Measurements from ENCODE around the gene KLHL40. TPM values are rescaled to one million over a fixed set of nuclear protein-coding genes. Genes with fewer than 3 reads are reported as not detected.
A peak's percentile ranks its signal among the peaks of the same experiment; 100 is the strongest.

Gene KLHL40
- total and polyA plus RNA-seq, 9 of the 15 experiments (the other 6 are each of a cell fraction or from before 2014, with no cell fraction given): not detected

- TF ChIP-seq ZNF398 (CRISPR knock-in tag; IDR thresholded peaks at IDR 0.05): no peak
- TF ChIP-seq PRPF4 (IDR thresholded peaks at IDR 0.05; ENCODE audit: insufficient read depth, low read depth, low read length, poor library complexity, severe bottlenecking): no peak
- no peak for TF ChIP-seq ZNF512 (tag; IDR thresholded peaks at IDR 0.05)
- TF ChIP-seq CEBPZ (IDR thresholded peaks at IDR 0.05; ENCODE audit: borderline replicate concordance, low read depth, low read length): no peak
- no peak for TF ChIP-seq CEBPB (tag; IDR thresholded peaks at IDR 0.05)
- TF ChIP-seq TRIM25 (IDR thresholded peaks at IDR 0.05; ENCODE audit: borderline replicate concordance): no peak
- no peak for TF ChIP-seq MAFK (IDR thresholded peaks at IDR 0.05; ENCODE audit: low read length)
- TF ChIP-seq LARP7 (IDR thresholded peaks at IDR 0.05): no peak
- 0 out of 2 replicates have a peak, but pooled peaks have one; percentile 14 for TF ChIP-seq POLR2AphosphoS5 (IDR thresholded peaks at IDR 0.05; ENCODE audit: control insufficient read depth, insufficient read depth, low read depth, low read length)
- peak; percentile 10; the same call in 1 of the 2 replicates for TF ChIP-seq ZNF740 (CRISPR knock-in tag; IDR thresholded peaks at IDR 0.05)
- TF ChIP-seq ZNF740 (tag; IDR thresholded peaks at IDR 0.05): peak in 1 of 2 experiments; percentile 25; a peak in 1 of 4 replicates
- no peak for TF ChIP-seq MLX (CRISPR knock-in tag; conservative IDR thresholded peaks at IDR 0.05)
- TF ChIP-seq HDAC2 (IDR thresholded peaks at IDR 0.05): no peak
- no peak for TF ChIP-seq KDM4B (IDR thresholded peaks at IDR 0.05; ENCODE audit: borderline replicate concordance in 2 of 2, low read depth in 1 of 2)
Observed at GRCh38 chr3:42654331-42655201, 30.8 kb upstream of the KLHL40 start (continued).
